ENCODE results near the gene TIGD1.
A peak's percentile ranks its signal among the peaks of the same experiment; 100 is the strongest.
"Not testable (repeated sequence)": the region's sequence is repeated elsewhere in the genome, so short reads cannot be mapped to it uniquely, and the experiment has no call there.

TIGD1 gene

DNA sequence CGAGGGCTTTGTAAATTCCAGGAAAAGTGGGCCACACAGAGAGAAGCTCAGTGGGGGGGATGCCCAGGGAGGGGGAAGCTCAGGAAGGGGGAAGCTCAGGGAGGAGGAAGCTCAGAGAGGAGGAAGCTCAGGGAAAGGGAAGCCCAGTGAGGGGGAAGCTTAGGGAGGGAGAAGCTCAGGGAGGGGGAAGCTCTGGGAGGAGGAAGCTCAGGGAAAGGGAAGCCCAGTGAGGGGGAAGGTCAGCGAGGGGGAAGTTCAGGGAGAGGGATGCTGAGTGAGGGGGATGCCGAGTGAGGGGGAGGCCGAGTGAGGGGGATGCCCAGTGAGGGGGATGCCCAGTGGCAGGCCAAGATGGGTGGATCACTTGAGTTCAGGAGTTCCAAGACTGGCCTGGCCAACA lies 11.7 kb downstream of the TIGD1 start:
- DNase-seq, result peak; percentile 47

DNA sequence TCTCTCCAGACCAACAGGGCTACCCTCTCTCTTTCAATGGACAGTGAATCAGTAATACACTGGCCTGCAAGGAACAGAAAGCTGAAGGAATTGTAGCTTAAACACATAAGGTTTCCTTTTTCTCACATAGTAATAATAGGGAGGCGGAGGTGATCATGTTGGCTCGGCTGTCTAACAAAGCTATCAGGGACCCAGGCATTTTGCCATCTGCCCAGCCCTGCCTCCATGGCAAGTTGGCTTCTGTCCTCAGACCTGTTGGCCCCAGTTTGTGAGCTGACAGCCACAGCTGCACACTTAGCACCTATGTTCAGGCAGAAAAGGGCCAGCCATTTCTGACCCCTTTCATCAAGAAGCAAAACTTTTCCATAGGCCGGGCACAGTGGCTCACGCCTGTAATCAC lies 12.9 kb downstream of the TIGD1 start:
- DNase-seq, result no peak

DNA sequence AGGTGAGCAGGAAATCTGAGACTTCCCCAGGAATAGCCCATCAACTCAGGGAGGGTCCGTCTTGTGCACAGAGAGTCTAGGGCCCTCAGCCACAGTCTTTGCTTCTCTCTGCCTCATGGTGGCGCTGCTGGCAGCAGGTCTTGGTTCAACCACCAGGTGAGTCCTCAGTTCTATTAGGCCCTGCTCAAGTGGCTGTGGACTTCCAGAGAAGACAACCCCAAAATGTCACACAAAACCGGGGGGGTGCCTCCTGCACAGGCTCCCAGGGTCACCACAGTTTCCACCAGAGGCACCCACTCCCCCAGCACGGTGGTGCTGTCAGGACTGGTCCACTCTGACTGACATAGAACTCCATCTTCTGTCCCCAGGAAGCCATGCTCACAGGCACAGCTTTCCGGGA lies 13.3 kb downstream of the TIGD1 start:
- no peak for DNase-seq

DNA sequence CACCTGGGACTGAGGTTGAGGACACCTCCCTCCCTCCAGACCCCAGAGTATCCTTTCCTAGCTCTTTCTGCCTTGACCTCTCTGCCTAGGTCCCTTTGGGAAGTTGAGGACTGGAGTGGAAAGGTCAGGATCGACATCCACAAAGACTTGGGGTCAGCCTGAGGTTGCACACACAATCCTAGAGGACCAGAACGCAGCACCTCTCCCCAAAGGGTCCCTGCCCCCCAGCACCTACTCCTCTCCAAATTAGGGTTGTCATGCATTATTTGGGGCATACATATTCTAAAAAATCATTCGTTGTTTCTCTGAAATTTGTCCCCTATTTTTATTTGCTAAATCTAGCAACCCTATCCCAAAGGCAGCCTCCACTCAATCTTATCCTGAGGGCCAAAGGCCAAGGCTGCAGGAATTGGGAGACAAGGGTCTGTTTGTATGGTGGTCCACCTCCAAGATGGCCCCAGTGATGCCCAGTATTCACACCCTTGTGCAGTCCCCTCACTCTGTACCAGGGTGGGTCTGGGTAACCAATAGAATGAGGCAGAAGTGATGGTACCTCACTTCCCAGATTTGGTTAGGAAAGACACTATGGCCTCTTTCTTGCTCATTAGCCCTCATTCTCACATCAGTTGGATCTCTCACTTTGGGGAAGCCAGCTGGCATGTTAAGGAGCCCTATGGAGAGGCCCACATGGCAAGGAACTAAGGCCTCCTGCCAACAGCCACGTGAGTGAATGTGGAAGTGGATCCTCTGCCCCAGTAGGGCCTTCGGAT lies 14.4 kb downstream of the TIGD1 start:
- no peak for DNase-seq

DNA sequence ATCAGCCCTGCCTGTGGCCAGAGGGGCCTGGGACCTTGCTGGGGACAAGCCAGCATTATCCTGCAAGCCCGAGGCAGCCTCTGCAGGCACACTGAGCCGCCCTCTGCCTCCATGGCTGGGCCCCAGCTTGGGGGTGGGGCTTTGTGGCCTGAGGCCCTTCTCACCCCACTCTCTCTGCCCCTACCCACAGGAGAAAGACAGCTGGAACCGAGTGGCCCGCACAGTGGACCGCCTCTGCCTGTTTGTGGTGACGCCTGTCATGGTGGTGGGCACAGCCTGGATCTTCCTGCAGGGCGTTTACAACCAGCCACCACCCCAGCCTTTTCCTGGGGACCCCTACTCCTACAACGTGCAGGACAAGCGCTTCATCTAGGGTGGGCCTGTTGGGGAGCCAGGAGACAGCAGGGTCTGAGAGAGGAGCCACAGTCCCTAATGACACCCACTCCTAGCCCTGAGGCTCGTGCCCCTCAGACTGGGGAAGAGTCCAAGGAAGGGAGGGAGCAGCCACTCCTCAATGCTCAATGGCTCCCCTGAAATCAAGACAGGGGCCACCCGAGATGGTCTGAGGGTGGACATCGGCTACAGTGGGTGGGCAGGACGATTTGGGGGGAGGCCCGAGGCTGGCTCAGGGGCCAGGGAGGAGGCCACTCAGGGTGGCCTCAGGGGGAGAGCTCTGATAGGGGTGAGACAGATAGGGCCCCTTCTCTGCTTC lies 15.3 kb downstream of the TIGD1 start:
- DNase-seq, result no peak

DNA sequence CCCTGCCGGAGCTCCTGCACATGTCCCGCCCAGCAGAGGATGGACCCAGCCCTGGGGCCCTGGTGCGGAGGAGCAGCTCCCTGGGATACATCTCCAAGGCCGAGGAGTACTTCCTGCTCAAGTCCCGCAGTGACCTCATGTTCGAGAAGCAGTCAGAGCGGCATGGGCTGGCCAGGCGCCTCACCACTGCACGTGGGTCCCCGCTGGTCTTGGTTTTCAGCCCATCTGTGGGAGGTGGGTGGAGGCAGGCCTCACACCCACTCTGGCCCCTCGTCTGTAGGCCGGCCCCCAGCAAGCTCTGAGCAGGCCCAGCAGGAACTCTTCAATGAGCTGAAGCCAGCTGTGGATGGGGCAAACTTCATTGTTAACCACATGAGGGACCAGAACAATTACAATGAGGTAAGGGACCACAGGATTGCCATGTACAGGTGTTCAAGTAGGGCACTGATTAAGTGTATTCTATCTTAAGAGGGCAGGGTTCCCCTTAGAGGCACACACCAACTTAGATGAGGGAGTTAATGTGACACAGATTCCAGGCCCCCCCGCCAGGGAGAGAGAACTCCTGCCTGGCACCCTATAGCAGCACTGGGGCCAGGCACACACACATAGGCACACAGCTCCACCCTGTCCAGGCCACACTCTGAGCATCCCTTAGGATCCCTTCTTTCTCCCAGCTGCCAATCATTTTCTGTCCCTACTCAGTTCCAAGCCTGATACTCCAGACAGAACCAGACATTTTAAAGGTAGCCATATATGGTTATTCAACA lies 16.2 kb downstream of the TIGD1 start:
- no peak for DNase-seq

DNA sequence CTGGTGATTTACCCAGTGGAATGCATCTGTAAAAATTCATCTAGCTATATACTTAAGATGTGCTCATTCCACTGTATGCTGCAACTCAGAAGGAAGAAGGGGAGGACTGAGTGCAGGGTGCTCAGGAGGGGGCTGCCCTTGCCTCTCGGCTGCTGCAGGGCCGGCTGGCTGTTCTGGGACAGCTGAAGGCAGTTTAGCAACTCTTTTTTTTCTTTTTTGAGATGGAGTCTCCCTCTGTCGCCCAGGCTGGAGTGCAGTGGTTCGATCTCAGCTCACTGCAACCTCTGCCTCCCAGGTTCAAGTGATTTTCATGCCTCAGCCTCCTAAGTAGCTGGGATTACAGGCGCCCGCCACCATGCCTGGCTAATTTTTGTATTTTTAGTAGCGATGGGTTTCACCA lies 17.5 kb downstream of the TIGD1 start:
- DNase-seq, result not testable (repeated sequence)

DNA sequence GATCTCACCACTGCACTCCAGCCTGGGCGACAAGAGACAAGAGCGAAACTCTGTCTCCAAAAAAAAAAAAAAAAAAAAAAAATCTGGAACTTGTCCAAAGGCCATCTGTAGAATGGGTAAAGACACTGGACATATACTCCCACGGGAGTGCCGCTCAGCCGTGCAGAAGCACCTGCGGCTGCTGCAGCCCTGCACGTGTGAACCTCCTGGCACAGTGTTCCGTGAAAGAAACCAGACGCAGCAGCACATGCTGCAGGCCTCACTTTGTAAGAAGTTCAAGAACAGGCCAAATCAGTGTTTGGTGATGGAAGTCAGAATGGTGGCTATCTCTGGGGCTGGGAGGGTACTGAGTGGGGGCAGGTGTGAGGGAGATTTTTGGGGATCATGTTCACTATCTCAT lies 17.9 kb downstream of the TIGD1 start:
- DNase-seq, result no peak

DNA sequence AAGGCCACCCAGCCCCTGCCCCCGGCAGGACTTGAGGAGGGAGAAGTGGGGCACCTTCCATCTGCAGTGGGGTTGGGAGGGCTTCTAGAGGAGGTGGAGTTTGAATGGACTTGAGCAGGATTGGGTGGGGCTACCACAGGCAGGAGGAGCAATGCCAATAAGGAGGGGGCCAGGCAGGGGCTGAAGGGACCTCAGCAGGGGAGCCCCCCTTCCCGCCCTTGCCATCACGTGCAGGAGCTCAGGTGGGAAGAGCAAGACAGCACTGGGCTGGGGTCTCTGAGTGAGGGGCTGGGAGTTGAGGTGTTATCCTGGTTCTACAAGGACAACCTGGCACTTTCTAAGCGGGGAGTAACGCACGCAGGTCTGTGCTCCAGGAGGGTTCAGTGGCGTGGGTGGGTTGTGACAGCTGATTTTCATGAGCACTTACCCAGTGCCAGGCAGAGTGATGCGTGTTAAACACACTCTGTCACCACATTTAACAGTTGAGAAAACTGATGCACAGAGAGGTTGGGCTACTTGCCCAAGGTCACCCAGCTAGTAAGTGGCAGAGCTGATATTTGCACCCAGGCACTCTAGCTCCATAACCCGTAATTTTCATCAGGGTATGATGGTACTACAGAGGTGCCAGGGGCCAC lies 19.6 kb downstream of the TIGD1 start:
- DNase-seq, result no peak

DNA sequence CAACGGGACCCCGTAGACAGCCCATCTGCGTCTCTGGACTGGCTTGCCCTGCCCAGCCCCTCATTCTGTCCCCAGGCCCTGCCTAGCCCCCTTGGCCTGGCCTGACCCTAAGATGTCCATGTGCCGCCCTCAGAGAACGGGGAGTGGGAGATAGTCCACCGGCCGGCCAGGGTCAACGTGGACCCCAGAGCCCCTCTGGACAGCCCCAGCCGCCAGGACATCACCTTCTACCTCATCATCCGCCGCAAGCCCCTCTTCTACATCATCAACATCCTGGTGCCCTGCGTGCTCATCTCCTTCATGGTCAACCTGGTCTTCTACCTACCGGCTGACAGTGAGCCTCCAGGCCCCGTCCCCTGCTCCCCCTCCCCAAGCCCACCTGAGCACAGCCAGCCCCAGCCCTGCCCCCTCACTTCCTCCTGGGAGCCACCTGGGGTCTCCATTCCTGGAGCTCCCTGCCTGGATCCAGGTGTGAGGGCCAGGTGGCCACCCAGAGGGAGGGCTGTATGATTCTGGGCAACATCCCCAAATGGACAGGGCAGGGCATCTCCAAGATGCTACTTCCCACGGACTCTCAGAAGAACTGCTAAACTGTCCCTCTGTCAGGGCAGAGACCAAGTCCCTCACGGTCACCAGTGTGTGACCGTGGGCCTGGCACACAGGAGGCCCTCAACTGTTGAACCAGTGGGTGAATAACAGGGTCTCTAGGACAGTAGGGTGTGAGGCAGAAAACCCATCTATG lies 20.4 kb downstream of the TIGD1 start:
- DNase-seq, result no peak

DNA sequence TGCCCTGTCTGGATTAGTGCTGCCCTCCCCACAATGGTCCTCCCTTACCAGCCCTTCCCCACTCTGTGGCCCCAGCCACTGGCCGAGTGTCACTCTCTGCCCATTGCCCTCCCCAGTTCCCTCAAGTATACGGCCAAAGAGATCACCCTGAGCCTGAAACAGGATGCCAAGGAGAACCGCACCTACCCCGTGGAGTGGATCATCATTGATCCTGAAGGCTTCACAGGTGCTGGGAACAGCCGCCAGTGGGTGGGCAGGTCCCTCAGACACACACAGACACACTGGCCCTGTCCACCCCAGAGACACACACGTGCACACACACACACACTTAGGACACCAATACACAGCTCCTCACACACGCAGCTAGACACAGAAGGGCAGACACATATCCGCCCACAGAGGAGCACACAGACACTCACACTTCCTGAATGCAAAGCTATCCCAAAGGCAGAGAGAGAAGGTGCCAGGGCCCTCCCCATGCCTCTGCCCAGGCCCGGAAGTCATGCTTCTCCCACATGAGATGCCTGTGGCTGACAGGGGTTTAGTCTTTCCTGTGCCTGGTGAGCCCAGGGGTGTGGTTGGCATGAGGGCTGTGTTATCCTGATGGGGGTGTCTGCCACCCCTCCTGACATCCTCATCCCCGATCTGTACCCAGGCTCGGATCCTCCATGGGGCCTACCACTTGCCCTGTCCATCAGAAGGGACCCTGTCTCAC lies 21.5 kb downstream of the TIGD1 start:
- DNase-seq, result peak; percentile 30

DNA sequence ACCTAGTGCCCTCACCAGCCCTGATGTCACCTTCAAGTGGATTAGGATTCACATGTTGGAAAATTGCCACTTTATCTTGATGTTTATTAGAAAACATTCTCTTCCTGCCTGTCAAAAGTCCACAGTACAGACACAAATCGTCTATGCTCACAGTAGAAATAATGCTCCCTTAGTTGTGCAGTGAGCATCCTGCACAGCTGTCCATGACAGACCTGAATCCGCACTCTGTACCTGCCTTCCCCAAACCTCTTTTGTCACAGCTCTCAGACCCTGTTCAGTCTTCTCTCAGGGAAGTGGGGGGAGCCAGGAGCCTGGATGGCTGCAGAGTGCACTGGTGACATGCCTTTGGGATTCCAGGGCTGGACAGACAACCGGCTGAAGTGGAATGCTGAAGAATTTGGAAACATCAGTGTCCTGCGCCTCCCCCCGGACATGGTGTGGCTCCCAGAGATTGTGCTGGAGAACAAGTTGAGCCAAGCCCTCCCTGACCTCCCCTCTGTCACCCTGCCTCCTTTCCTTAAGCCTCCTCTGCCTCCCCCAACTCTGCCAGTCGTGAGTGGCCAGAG lies 22.4 kb downstream of the TIGD1 start:
- no peak for DNase-seq

DNA sequence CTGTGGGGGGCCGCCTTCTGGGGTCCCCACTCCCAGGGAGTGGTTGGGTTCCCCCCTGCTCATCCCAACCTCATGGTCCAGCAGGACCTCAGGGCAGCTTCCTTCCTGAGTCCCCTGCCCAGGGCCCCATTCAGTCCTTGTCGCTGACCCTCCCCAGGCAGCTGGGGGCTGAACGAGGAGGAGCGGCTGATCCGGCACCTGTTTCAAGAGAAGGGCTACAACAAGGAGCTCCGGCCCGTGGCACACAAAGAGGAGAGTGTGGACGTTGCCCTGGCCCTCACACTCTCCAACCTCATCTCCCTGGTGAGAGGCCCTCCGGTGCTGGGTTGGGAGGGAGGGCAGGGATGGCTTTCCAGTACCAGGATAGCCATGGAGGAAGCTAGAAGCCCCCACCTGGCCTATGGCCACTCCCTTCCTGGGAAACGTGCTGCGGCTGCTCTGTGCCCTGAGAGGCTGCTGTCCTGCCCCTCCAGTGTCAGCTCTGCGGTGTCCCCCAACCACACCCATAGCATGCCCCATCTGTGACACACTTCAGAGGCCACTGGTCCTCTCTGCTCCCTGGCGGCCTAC lies 23.9 kb downstream of the TIGD1 start:
- no peak for DNase-seq

DNA sequence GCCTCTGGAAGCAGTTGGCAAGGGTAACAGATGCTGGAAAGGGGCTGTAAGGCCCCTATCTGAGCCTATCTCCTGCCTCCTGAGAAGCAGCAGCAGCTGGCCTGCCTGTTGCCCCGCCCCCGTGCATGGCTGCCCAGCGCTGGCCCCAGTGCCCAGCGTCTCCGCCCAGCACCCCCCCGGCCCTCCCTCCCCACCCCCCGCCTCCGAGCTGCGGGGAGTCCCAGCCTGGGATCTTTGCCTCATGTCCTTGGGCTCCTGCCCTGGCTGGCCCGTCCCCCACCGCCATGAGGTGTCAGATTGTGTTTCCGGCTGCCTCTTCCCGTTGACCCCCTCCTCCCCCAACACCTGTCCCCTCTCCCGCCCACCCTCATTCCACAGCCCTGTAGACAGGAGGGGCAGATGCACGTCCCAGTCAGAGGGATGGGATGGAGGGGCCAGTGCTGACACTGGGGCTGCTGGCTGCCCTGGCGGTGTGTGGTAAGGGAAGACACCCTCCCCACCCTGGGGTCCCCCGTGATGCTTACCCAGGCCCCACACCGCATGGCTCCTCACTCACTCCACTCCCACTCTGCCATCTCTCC lies 24.5 kb downstream of the TIGD1 start, which contains the start of gene CHRND:
Gene CHRND (plus strand): TSS at position 370 of the 581 bp plus-strand sequence. CDS start 56 bp downstream, at position 426.
- no peak for DNase-seq

DNA sequence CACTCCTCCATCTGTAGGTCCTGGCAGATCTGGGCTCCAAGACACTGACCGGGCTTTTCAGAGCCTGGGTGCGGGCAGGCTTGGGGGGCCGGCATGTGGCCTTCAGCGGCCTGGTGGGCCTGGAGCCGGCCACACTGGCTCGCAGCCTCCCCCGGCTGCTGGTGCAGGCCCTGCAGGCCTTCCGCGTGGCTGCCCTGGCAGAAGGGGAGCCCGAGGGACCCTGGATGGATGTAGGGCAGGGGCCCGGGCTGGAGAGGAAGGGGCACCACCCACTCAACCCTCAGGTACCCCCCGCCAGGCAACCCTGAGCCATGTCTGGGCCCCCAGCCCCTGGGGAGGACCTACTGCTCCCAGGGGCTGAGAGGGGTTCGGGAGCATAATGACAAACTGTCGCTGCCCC lies 25.2 kb downstream of the TIGD1 start:
- DNase-seq, result no peak

DNA sequence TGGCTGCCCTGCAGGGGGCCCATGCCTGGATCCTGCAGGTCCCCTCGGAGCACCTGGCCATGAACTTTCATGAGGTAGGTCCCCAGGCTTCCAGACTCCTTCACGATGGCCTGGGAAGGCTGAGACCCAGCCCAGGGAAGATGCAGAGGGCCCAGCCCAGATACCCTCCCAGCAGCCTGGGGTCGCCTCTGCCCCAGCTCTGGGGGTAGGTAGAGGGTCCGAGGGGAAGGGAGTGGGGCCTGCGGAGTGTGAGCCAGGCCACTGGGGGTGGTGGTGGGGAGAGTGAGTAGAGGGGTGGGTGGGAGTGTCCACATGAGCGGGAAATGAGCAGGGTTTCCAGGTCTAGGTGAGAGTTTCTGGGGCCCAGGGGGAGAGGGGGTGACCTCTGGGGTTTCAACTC lies 25.6 kb downstream of the TIGD1 start:
- no peak for DNase-seq

DNA sequence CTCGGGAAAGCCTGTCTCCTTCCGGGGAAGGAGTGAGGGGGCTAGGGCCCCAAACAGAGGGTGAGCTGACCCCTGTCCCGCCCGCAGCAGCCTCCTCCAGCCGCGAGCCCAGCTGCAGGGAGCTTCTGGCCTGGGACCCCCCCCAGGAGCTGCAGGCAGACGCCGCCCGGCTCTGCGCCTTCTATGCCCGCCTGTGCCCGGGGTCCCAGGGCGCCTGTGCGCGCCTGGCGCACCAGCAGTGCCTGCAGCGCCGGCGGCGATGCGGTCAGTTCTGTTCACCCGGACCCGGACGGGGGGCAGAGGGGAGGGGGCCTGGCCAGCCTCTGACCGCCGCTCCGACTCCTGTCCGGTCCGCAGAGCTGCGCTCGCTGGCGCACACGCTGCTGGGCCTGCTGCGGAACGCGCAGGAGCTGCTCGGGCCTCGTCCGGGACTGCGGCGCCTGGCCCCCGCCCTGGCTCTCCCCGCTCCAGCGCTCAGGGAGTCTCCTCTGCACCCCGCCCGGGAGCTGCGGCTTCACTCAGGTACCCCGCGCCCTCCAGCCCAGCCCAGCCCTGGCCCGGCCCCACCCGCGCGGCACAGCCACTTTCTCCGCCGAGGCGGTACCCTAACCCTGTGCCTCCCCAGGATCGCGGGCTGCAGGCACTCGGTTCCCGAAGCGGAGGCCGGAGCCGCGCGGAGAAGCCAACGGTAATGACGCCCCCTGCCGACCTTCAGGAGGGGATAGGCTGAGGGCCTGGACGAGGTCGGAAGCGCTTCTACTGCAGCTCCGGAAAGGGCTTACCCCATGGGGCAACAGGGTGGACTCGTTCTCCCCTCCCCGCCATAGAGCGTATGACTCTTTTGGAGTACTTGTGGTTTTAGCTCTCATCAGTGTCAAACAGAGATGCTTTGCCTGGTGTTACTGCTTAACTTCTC lies 26.4 kb downstream of the TIGD1 start:
- DNase-seq, result peak; percentile 36

DNA sequence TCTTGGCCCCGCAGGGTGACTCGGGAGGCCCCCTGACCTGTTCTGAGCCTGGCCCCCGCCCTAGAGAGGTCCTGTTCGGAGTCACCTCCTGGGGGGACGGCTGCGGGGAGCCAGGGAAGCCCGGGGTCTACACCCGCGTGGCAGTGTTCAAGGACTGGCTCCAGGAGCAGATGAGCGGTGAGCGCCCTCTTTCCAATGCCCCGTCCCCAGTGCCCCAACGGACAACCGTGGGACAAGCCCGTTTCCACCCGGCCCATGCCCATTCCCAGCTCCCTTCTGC lies 27.0 kb downstream of the TIGD1 start:
- DNase-seq, result no peak

DNA sequence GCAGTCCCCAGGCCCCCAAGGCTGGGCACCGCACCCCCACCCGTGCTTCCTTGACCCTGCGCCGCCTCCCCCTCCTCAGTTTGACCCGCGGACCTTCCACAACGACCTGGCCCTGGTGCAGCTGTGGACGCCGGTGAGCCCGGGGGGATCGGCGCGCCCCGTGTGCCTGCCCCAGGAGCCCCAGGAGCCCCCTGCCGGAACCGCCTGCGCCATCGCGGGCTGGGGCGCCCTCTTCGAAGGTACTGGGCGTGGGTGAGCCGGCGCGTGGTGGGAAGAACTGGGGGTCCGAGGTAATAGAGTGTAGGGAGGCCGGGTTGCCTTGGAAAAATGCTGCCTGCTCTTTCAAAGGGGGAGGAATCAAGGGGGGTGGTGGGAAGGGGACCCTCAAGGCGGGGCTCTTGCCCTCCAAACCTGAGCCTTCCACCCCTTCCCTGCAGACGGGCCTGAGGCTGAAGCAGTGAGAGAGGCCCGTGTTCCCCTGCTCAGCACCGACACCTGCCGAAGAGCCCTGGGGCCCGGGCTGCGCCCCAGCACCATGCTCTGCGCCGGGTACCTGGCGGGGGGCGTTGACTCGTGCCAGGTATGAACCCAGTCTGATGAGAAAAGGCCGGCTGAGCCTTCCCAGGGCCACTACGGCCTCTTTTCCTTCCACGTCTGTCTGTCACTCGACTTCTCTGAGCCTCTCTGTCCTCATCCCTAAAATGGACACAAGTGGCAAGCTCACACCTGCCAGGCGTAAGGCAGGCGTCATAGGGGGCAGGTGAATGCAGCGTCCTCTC lies 27.5 kb downstream of the TIGD1 start:
- DNase-seq, result no peak

Measured in suppressor macrophage treated with lipopolysaccharide for 4 hours (primary cell).